Measurements from ENCODE around the gene ZNF615.
A peak's percentile ranks its signal among the peaks of the same experiment; 100 is the strongest.
"Not testable (repeated sequence)": the region's sequence is repeated elsewhere in the genome, so short reads cannot be mapped to it uniquely, and the experiment has no call there.

The ZNF615 gene

GRCh38 chr19:52007806-52008557, at the start of gene ZNF615:
Gene ZNF615, minus strand, starts transcription at chr19:52008211. Its CDS starts 4,500 bp downstream, at chr19:52003711.
- TF ChIP-seq ZNF274 (IDR thresholded peaks at IDR 0.05; ENCODE audit: low read depth, low read length) = no peak
- peak within 1 kb of the TSS; percentile 84 for H3K4me3 ChIP-seq (ENCODE audit: low read length)

- H3K4me3 ChIP-seq (ENCODE audit: low read length) = not testable (repeated sequence)
These were observed 48.5 kb upstream of the ZNF615 start for GRCh38 chr19:52056480-52056879.

DNA sequence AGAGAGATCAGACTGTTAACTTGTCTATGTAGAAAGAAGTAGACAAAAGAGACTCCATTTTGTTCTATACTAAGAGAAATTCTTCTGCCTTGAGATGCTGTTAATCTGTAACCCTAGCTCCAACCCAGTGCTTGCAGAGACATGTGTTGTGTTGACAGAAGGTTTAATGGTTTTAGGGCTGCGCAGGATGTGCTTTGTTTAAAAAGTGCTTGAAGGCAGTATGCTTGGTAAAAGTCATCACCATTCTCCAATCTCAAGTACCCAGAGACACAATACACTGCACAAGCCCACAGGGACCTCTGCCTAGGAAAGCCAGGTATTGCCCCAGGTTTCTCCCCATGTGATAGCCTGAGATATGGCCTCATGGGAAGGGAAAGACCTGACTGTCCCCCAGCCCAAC, 43.7 kb upstream of the ZNF615 start:
- H3K4me3 ChIP-seq (ENCODE audit: low read length) = not testable (repeated sequence)

DNA sequence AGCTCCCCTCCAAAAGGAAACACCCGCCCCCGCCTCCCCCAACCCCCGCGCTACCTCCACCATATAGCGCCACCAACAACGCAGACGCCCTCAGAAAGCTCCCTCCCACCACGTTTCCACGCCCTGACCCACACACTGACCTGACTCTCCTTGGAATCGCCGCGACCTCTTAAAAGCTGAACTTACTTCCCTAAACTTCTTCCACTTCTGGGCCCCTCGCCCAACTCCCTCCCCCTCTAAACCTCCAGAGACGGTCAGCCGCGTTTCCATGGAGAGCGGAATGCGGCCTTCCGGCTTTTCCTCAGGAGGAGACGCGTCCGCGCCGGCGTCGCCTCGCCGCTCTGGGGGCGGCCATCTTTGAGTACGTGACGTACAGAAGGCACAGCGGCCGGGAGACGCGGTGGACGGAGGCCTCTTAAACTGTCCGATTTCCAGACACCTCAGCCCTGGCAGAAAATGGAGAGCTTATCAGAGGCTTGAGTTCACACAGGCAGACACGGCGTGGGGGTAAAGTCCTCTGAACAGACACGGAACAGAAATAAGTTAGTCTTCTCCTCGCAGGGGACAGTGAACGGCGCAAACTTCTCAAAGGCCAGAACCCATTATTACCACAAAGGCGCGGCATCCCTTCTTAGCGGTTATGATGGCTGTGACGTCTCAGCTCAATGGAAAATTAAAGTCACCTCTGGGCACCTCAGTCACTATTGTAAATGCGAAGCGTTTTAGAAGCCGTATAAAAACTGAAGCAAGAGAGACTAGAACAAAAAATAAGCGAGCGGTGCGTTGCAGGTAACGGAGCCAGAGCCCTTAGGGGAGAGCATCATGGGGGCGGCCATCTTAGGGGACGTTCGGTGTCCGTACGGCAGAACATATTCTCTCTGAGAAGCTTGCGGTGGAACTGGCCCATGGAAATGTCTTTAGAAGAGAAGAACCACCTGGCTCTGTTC, 40.8 kb upstream of the ZNF615 start, which contains the start of gene ZNF432:
Gene ZNF432 (minus strand): TSS at position 284 of the 947 bp plus-strand sequence. CDS start 1,970 bp downstream, outside the sequence.
- TF ChIP-seq ZNF274 (IDR thresholded peaks at IDR 0.05; ENCODE audit: low read depth, low read length) = no peak
- H3K4me3 ChIP-seq (ENCODE audit: low read length) = peak within 1 kb of the TSS; percentile 81

GRCh38 chr19:52039169-52039568, 31.2 kb upstream of the ZNF615 start:
- no peak for TF ChIP-seq ZNF274 (IDR thresholded peaks at IDR 0.05; ENCODE audit: low read depth, low read length)
- H3K4me3 ChIP-seq (ENCODE audit: low read length) = no peak overlapping the region

DNA sequence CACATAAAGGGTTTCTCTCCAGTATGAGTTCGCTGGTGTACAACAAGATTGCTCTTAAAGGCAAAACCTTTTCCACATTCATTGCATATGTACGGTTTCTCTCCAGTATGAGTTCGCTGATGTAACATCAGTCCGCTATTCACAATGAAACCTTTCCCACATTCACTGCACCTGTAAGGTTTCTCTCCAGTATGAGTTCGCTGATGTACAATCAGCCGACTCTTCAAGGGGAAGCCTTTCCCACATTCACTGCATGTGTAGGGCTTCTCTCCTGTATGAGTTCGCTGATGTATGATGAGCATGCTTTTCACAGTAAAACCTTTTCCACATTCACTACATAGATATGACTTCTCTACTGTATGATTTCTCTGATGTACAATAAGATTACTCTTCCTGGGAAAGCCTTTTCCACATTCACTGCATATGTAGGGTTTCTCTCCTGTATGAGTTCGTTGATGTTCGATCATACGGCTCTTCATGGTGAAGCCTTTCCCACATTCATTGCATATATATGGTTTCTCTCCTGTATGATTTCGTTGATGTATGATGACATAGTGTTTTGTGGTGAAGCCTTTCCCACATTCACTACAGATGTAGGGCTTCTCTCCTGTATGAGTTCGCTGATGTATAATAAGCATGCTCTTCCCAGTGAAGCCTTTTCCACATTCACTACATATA, 26.2 kb upstream of the ZNF615 start:
- TF ChIP-seq ZNF274 (IDR thresholded peaks at IDR 0.05; ENCODE audit: low read depth, low read length) = peak; percentile 62

GRCh38 chr19:52028780-52029123, 20.7 kb upstream of the ZNF615 start:
- H3K4me3 ChIP-seq (ENCODE audit: low read length) = peak overlapping the region; percentile 68
- TF ChIP-seq ZNF274 (IDR thresholded peaks at IDR 0.05; ENCODE audit: low read depth, low read length) = no peak

More for the DNA sequence above, 26.2 kb upstream of the ZNF615 start:
- no peak overlapping the region for H3K4me3 ChIP-seq (ENCODE audit: low read length)

DNA sequence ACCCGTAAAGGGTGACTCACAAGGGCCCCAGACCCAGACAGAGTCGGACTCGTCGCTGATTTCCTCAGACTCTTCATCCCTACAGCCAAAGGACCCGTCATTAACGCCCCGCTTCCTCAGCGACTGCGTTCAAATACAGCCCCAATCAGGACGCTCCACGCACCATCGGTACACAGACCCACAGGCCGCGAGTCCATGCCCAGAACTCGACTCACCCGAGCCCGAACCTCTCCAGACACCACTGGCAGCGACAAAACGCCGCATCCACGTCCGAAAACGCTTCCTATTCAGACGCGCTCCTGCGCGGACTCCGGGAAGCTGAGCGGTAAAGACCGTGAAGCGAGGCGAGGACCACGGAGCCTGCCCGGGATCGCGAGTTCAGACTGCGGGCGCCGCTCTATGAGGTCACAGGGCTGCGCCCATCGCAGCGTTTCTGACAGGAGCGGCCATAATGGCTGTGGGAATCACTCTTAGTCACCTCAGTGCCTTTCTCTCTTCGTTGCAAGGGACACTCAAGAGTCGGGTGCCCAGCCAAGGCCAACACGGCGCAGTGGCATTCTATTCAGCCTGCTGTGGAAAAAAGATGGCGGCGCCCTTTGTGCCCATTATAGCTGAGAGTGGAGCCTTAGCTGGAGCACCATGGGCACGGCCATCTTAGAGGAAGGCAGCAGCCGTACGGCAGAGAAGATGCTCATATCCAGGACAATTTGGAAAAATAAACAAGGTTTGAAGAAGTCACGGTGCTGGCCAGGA, 20.2 kb upstream of the ZNF615 start, which contains the start of gene ZNF614:
Gene ZNF614 (minus strand): TSS at position 353 of the 753 bp plus-strand sequence. CDS start 2,634 bp downstream, outside the sequence.
- peak within 1 kb of the TSS; percentile 68 for H3K4me3 ChIP-seq (ENCODE audit: low read length)
- no peak for TF ChIP-seq ZNF274 (IDR thresholded peaks at IDR 0.05; ENCODE audit: low read depth, low read length)

DNA sequence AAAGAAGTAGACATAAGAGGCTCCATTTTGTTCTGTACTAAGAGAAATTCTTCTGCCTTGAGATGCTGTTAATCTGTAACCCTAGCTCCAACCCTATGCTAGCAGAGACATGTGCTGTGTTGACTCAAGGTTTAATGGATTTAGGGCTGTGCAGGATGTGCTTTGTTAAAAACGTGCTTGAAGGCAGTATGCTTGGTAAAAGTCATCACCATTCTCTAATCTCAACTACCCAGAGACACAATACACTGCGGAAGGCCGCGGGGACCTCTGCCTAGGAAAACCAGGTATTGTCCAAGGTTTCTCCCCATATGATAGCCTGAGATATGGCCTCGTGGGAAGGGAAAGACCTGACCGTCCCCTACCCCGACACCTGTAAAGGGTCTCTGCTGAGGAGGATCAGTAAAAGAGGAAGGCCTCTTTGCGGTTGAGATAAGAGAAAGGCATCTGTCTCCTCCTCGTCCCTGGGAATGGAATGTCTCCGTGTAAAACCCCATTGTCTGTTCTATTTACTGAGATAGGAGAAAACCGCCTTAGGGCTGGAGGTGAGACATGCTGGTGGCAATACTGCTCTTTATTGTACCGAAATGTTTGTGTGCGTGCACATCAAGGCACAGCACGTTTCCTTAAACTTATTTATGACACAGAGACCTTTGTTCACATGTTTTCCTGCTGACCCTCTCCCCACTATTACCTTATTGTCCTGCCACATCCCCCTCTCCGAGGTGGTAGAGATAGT, 18.4 kb upstream of the ZNF615 start:
- H3K4me3 ChIP-seq (ENCODE audit: low read length) = not testable (repeated sequence)

DNA sequence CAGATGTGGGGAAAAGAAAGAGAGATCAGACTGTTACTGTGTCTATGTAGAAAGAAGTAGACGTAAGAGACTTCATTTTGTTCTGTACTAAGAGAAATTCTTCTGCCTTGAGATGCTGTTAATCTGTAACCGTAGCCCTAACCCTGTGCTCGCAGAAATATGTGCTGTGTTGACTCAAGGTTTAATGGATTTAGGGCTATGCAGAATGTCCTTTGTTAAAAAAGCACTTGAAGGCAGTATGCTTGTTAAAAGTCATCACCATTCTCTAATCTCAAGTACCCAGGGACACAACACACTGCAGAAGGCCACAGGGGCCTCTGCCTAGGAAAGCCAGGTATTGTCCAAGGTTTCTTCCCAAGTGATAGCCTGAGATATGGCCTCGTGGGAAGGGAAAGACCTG, 16.5 kb upstream of the ZNF615 start:
- H3K4me3 ChIP-seq (ENCODE audit: low read length) = not testable (repeated sequence)

- no peak overlapping the region for H3K4me3 ChIP-seq (ENCODE audit: low read length)
- TF ChIP-seq ZNF274 (IDR thresholded peaks at IDR 0.05; ENCODE audit: low read depth, low read length) = no peak
These were observed 14.2 kb upstream of the ZNF615 start for GRCh38 chr19:52022193-52022592.

DNA sequence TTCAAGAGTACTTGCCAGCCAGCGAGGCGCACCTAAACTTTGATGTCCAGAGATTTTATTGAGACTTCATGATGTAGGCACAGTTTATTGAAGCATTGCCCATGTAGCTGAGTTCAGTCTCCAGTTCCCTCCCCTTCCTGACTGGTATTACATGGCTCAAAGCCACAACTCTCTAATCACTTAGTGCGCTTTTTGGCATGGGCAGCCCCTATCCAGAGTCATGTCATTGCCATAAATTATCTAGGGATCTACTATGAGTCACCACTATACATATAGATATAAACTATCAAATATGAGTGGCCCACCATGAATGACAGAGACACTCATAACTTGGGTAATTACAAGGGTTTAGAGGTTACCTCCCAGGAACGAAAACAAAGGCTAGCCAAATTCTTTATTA, 12.5 kb upstream of the ZNF615 start:
- no peak for TF ChIP-seq ZNF274 (IDR thresholded peaks at IDR 0.05; ENCODE audit: low read depth, low read length)
- H3K4me3 ChIP-seq (ENCODE audit: low read length) = no peak overlapping the region

DNA sequence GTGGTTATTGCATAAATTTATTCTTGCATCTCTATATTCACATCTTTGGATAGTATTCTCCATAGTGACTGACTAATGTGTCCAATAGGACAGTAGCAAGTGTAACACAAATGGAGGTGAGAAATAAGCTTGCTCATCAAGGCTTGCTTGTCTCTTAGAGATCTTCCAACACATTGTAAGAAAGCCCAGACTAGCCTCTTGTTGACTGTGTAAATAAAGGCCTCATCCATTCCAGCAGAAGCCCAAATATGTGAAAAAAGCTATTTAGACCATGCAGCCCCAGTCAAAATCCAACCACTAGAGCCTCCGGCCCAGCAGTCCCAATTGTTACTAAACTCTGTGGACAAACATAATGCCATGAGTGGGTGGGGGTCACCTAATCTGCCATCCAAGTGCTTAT, 2.7 kb upstream of the ZNF615 start:
- TF ChIP-seq ZNF274 (IDR thresholded peaks at IDR 0.05; ENCODE audit: low read depth, low read length) = no peak
- H3K4me3 ChIP-seq (ENCODE audit: low read length) = no peak overlapping the region
